HPDE6-E6E7 (cell line): ENCODE data around the gene BMPR2.
"Not testable (repeated sequence)": the region's sequence is repeated elsewhere in the genome, so short reads cannot be mapped to it uniquely, and the experiment has no call there.

Experiments
- DNase-seq: peaks from one replicate; pipeline ENCODE4 v3.0.0; 2011; ENCODE audit warnings: missing footprints; ENCODE audit errors: extremely low spot score

Gene BMPR2

DNA sequence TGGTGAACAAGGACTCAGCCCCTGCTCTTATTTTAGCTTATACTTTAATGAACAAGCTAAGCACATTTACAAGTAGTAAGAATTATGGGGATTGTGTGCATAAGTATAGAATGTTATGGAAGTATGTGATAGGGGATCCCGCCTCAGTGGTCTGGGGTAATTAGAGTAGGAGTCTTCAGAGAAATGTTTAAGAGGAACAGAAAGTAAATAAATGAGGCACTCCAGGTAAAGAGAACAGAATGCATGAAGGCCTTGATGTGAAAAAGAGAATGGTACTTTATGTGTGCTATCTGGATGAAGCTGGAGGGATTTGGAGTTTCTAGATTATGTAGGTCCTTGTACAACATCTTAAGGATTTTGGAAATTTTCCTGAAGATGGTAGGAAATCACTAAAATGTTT, 76.6 kb downstream of the BMPR2 start:
- no peak for DNase-seq

DNA sequence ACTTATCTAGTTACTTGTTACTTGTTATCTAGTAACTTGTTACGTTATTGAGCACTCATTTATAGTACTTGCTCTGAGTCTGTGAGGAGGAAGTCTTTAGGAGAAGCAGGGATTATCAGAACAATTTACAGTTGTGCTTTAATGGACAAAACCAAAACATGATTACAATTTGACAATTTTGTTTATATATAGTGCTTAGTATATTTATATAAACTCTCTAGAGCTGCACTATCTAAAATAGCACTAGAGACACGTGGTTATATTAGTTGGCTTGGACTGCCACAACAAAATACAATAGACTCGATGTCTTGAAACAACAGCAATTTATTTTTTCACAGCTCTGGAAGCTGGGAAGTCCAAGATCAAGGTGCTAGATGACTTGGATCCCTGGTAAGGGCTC, 78.4 kb downstream of the BMPR2 start:
- DNase-seq = no peak

DNA sequence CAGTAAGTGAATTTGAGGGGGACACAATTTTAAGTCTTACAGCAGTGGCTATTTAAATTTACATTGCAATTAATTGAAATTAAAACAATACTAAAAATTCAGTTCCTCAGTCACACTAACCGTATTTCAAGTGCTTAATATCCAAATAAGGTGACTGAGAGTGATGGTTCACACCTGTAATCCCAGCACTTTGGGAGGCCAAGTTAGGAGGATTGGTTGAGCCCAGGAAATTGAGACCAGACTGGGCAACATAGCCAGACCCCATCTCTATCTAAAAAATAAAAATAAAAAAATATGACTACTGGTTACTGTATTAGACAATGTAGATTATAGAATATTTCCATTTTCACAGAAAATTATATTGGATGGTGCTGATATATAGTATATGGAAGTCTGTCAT, 79.0 kb downstream of the BMPR2 start:
- DNase-seq = no peak

DNA sequence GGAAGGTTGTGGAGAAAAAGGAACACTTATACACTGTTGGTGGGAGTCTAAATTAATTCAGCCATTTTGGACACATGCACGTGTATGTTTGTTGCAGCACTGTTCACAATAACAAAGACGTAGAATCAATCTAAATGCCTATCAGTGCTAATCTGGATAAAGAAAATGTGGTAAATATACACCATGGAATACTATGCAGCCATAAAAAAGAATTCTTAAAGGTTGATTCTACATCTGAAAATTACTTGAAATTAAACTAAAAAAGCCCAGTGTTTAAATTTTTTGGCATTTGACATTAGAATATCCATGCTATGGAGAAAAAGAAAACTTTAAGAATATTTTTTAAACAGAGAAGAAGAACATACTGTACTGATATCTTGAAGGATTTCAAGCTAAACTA, 84.0 kb downstream of the BMPR2 start:
- DNase-seq = no peak

DNA sequence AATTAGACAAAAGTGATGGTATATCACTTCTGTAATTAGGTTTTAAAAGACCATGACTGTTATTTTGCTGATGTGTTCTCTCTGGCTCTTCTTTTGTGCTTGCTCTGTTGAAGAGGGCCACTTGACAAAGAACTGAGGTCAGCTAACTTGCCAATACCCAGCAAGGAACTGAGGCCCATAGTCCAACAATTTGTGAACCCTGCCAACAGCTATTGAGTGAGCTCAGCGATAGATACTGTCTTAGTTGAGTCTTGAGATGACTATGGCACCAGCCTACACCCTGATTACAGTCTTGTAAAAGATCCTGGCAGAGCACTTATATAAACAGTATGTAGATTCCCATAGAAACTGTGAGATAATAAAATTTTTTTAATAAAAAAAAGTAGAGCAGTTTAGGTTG, 103.0 kb downstream of the BMPR2 start:
- no peak for DNase-seq

DNA sequence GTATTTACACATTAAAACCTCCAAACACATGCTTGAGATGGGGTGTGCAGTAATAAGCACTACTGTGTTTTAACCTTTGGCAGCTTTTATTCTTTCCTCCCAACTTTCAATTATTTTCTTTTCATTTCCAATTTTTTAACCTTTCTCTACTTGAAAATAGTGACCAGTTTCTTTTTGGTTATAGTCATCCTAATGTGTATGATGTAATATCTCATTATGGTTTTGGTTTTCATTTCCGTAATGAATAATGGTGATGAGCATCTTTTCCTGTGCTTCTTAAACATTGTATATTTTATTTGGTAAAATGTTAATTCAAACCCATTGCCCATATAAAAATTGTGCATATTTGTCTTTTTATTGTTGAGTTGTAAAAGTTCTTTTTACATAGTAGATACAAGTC, 103.5 kb downstream of the BMPR2 start:
- no peak for DNase-seq

DNA sequence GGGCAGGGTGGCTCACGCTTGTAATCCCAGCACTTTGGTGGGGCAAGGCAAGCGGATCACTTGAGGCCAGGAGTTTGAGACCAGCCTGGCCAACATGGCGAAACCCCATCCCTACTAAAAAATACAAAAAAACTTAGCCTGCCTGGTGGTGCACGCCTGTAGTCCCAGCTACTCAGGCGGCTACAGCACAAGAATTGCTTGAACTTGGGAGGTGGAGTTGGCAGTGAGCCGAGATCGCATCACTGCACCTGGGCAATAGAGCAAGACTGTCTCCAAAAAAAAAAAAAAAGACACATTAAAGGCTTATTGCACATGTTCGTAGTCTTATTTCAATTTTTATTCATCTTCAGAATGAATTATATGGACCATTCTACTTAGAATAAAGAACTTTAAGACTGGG, 110.2 kb downstream of the BMPR2 start:
- no peak for DNase-seq

DNA sequence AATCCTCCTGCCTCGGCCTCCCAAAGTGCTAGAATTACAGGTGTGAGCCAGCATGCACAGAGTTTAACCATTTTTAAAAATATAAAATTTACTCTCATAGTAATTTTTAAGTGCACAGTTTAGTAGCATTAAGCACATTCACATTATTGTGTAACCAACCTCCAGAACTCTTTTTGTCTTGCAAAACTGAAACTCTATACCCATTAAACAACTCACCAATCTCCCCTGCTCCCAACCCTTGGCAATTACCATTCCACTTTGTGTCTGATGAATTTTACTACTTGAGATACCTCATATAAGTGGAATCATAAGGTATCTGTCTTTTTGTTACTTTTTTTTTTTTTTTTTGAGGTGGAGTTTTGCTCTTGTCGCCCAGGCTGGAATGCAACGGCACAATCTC, 112.5 kb downstream of the BMPR2 start:
- no peak for DNase-seq

DNA sequence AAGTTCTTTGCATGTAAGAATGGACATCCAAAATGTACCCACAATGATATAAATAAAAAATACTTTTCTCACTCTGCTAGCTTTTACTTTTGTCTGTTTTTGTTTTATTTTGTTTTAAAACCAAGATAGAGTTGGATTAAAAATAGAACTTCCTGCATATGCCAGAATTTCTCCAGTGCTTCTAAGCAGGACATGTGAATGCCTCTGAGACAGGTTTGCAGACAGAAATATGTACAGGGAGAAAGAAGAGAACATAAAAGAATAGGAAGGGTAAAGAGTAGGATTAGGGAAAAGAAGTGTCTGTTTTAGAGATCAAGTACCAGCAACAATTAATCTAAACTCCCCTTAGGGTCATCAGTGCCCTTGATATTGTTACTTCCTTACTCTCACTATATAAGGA, 114.4 kb downstream of the BMPR2 start:
- no peak for DNase-seq

DNA sequence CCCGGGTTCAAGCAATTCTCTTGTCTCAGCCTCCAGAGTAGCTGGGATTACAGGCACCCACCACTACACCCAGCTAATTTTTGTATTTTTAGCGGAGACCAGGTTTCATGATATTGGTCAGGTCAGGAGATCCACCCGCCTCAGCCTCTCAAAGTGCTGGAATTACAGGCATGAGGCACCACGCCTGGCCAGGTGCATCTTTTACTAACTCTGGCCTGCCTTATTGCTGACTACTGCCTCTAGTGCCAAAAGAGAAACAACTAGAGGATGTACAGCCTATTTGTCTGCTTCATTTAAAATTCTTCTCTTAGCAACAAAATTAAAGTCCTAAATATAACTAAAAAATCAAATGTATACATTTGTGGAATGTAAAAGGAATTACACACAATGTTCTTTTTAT, 115.4 kb downstream of the BMPR2 start:
- DNase-seq = no peak

DNA sequence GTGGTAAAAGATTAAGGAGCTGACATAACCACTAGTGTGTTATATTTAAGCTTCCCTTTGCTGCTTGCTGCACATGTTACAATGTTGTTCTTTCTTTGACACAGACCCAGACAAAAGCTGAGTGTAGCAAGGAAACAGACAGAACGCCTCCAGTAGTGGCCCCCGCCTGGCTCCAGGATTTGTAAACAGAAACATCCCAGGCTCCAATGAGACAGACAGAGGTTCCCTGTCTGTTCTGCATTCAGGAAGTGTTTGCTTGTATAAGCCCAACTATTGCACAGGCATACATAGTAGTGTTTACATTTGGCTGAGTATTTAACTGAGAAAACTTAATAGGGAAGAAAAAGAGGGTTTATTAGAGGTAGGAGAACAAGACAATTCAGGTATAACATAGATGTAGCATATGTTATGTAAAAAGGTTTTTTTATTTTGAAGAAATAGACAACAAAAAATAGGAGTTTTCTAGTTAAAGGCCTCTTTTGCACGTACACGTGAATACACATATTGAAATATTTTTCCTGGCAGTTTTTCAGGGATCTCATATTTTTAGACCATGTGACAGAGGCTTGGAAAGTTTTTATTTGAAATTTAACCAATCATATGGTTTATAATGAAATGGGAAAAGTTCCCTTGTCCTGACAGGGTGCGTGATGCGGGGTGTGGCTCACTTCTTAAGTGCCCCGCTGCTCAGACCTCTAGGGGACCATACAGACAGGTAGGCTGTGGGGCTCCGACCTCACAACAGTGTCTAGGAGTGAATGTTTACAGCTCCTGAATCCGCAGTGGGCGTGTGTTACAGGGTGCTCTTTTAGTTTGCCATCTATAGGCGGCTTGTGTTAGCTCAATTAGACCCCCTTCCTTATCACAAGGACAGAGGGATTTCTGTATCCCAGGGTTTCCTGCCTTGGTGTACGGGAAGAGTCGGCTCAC, 118.4 kb downstream of the BMPR2 start:
- no peak for DNase-seq

DNA sequence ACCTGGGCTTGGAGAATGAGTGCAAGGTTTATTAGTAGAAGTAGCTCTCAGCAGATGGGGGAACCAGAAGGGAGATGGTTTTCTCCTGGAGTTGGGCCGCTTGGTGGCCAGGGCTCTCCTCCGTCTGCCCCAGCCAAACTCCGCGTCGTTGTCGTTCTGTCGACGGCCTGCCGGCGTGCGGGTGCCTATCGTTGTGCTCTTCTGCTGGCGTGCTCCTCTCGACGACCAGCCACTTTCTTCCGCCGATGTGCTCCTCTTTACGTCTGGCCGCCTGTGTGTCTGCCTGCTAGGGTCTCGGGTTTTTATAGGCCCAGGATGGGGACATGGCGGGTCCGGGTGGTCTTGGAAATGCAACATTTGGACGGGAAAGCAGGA, 119.1 kb downstream of the BMPR2 start:
- DNase-seq = no peak

DNA sequence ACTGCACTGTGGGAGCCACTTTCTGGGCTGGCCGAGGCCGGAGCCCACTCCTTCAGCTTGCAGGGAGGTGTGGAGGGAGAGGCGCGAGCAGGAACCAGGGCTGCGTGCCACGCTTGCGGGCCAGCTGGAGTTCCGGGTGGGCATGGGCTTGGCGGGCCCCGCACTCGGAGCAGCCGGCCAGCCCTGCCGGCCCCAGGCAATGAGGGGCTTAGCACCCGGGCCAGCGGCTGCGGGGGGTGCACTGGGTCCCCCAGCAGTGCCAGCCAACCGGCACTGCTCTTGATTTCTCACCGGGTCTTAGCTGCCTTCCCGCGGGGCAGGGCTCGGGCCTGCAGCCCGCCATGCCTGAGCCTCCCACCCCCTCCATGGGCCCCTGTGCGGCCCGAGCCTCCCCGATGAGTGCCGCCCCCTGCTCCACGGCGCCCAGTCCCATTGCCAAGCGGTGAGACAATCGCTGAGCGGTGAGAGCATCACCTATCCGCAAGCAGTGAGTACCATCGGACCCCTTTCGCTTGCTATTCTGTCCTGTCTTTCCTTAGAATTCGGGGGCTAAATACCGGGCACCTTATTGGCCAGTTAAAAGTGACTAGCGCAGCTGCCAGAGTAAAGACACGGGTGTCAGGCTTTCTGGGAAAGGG, 120.8 kb downstream of the BMPR2 start:
- not testable (repeated sequence) for DNase-seq

DNA sequence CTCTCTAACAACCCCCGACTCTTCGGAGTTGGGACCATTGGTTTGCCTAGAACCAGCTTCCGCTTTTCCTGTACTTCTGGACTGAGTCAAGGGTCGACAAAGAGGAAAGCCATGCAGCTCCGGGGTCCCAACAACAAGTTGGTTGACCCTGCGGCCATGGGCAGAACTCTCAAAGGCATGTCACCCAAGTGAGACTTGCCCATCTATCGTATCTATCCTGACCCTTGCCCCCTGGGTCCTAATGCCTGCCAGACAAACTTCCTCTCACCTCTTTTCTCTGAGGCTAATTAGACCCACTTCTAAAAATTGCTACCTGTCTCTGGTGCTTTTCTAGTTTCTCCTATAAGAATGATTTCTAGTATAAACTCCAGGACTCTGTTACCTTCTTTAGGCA, 121.3 kb downstream of the BMPR2 start:
- not testable (repeated sequence) for DNase-seq

DNA sequence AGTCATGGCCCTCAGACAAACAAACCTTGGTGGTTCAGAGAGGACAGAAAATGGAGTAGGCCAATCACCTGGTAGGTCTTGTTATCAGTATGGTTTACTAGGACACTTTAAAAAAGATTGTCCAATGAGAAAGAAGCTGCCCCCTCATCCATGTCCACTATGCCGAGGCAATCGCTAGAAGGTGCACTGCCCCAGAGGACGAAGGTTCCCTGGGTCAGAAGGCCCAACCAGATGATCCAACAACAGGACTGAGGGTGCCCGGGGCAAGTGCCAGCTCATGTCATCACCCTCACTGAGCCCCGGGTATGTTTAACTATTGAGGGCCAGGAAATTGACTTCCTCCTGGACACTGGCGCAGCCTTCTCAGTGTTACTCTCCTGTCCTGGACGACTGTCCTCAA, 123.7 kb downstream of the BMPR2 start:
- not testable (repeated sequence) for DNase-seq

DNA sequence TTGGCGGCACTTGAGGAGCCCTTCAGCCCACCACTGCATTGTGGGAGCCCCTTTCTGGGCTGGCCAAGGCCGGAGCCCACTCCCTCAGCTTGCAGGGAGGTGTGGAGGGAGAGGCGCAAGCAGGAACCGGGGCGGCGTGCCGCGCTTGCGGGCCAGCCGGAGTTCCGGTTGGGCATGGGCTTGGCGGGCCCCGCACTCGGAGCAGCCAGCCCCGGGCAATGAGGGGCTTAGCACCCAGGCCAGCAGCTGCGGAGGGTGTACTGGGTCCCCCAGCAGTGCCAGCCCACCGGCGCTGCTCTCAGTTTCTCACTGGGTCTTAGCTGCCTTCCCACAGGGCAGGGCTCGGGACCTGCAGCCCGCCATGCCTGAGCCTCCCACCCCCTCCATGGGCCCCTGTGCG, 127.1 kb downstream of the BMPR2 start:
- not testable (repeated sequence) for DNase-seq

DNA sequence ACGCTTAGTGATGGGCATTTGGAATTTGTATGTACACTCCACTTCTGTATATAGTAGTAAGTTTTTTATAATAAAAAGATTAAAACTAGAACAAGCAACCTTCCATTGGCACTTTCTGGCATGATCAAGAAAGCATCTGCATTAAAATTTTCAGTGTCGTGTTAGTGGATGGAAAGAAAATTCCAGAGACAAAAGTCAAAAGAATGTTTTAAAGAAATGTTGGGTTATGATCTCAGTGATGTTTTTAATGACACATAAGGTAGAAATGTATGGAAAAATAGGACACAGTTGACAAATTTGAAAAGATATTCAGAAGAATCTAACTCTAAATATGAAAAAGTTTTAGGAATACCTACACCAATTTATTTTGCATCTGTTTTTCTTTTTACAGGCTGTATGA, 132.6 kb downstream of the BMPR2 start:
- no peak for DNase-seq

DNA sequence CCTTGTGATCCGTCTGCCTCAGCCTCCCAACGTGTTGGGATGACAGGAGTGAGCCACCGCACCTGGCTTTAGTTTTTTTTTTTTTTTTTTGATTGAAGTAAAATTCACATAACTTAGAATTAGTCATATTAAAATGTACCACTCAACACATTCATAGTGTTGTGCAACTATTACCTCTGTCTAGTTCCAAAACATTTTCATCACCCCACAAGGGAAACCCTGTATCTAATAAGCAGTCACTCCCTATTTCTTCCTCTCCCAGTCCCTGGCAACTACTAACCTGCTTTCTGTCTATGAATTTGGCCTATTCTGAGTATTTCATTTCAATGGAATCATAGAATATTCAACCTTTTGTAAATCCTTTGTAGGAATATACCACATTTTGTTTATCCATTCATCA, 134.8 kb downstream of the BMPR2 start:
- DNase-seq = no peak

DNA sequence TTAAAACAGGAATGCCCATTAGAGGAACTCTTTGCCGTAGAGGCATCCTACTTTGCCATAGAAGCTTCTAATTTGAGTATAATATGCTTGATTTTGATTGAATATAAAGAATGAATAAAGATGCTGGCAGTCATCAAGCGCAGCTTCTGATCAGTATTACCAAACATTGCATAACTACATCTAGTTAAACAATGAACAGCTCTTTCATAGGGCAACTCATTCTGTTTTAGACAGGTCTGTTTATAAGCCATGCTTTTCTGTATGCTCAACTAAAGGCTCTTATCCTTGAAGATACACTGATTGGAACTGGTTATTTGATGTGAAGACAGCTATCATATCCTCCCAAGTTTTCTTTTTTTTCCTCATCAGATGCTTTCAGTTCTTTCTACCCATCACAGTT, 136.0 kb downstream of the BMPR2 start:
- no peak for DNase-seq

DNA sequence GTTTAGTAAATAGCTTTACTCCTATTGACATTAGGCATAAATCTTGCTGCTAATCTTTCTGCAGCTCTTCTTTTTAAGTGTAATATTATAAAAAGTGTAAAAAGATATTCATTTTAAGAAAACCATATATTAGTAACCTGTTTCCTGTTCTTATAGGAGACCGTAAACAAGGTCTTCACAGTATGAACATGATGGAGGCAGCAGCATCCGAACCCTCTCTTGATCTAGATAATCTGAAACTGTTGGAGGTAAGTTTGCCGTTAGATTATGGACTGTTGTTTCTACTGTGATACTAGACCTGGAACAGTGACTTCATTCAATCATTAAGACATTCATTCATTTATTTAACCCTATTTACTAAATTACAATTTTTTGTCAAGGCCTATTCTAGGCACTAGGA, 138.6 kb downstream of the BMPR2 start:
- no peak for DNase-seq

DNA sequence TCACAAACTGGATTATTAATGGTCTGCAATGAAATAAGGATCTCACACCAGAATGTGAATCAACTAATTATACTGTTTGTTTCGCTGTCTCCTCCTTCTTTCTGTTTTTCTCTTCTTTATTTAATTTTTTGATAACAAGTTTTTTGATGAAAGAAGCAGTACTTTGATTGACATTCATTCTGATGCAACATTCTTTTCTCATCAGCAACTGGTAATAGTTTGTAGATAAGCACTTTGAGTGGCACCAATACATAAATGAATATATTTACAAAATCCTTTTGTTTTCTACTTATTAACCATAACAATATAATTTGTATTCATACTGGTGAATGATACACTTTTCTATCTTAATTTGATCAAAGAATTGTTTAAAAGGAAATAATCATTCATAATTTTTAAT, 143.3 kb downstream of the BMPR2 start:
- DNase-seq = no peak

DNA sequence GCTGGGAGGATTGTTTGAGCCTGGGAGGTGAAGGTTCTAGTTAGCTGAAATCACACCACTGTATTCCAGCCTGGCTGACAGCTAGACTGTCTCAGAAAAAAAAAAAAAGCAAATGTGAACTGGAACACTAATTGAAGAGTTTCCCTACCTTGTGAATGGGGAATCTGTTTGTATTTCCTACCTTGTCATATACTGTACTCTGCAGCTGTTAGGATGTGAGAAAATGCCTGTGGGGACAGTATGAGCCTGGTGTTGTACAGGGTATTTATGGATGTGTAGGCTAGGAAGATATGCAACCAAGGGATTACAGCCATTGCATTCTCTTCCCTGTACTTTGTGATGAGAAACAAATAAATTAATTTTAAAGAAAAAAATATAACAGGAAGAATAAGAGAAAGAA, 145.3 kb downstream of the BMPR2 start:
- DNase-seq = no peak

DNA sequence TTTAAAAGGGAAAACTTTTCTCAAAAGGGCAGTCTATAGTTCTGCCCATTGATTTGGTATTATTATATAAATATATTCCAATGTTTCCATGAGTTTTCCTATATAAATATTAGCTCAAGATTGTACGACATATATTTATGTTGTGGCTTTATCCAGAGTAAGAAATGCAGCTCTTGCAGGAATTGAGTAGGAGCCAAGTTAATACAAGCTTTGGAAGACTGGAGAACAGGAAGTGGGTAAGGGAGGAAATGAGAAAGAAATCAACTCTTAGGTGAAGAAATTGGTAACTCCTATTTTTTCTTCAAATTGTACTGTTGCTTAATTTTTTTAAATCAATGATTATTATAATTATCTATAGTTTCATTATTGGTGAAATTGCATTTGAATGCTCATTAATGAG, 153.3 kb downstream of the BMPR2 start:
- DNase-seq = no peak

DNA sequence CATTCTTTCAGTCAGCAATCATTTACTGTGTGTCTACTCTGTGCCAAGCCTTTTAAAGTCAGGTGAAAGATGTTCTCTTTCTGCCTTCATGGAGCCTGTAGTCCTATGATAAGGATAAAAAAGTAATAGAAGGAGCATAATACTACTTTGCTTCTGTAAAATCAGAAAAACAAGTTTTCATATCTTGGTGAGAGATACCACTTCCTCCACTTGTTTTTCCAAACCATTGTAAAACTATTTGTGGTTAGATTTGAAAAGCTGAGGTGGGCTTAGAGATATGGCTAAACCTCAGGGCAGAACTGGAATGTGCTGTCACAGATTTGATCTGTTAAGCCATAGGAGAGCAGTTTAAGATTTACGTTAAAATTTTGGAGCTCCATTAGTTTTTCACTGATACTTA, 153.9 kb downstream of the BMPR2 start:
- DNase-seq = no peak
